Measurements from ENCODE around the gene FCN1.

DNA sequence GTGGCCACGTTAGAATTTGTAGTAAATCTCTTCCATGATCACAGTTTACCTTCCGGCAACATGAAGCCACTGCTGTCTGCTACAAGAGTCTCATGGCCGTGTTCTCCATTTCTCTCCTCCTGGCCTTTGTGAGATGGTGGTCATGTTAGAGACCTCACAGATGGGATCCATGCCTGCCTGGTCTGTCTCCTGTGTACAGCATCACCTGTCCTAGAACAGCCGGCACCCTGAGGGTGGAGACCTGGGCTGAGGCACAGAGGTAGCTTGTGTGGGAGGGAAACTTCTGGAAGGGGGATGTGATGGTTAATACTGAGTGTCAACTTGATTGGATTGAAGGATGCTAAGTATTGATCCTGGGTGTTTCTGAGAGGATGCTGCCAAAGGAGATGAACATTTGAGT lies 40.2 kb downstream of the FCN1 start:
- TF ChIP-seq, protein P1, sequence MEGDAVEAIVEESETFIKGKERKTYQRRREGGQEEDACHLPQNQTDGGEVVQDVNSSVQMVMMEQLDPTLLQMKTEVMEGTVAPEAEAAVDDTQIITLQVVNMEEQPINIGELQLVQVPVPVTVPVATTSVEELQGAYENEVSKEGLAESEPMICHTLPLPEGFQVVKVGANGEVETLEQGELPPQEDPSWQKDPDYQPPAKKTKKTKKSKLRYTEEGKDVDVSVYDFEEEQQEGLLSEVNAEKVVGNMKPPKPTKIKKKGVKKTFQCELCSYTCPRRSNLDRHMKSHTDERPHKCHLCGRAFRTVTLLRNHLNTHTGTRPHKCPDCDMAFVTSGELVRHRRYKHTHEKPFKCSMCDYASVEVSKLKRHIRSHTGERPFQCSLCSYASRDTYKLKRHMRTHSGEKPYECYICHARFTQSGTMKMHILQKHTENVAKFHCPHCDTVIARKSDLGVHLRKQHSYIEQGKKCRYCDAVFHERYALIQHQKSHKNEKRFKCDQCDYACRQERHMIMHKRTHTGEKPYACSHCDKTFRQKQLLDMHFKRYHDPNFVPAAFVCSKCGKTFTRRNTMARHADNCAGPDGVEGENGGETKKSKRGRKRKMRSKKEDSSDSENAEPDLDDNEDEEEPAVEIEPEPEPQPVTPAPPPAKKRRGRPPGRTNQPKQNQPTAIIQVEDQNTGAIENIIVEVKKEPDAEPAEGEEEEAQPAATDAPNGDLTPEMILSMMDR (IDR thresholded peaks at IDR 0.05) = no peak
- TF ChIP-seq EZH2phosphoT487 (IDR thresholded peaks at IDR 0.05) (no peak), EZH2 (IDR thresholded peaks at IDR 0.05) (no peak)
